Skeletal muscle tissue (tissue), 4 donors: ENCODE measurements around the gene DDX28. TPM values are rescaled to one million over a fixed set of nuclear protein-coding genes. Genes with fewer than 3 reads are reported as not detected.

Experiments used
- H3K27ac ChIP-seq: one replicate; pipeline ENCODE4 v1.7.0; 2013; ENCODE audit warnings: mild to moderate bottlenecking, low read depth, low read length, inconsistent platforms
- H3K27me3 ChIP-seq, 3 donors: one replicate each; pipeline ENCODE4 v1.7.0; 2013; ENCODE audit warnings: low read length in 3 of 3; ENCODE audit not compliant: control insufficient read depth in 3 of 3, insufficient read depth in 3 of 3
- H3K36me3 ChIP-seq, 3 donors: one replicate each; pipeline ENCODE4 v1.7.0; 2013; ENCODE audit warnings: low read length in 3 of 3; ENCODE audit not compliant: control insufficient read depth in 3 of 3, insufficient read depth in 3 of 3
- H3K4me1 ChIP-seq, 3 donors: one replicate each; pipeline ENCODE4 v1.7.0; 2013; ENCODE audit warnings: low read length in 3 of 3, mild to moderate bottlenecking in 3 of 3; ENCODE audit not compliant: control insufficient read depth in 3 of 3, insufficient read depth in 3 of 3
- H3K4me3 ChIP-seq, 3 donors: one replicate each; pipeline ENCODE4 v1.7.0; 2013; ENCODE audit warnings: low read length in 3 of 3
- H3K9ac ChIP-seq, 3 donors: one replicate each; pipeline ENCODE4 v1.7.0; 2013; ENCODE audit warnings: low read length in 3 of 3, mild to moderate bottlenecking in 3 of 3, moderate library complexity in 2 of 3, low read depth in 1 of 3
- H3K9me3 ChIP-seq, 3 donors: one replicate each; pipeline ENCODE4 v1.7.0; 2013; ENCODE audit warnings: low read length in 3 of 3; ENCODE audit not compliant: control insufficient read depth in 3 of 3
- total RNA-seq: library from RNA; depleted of rRNA; stranded (reverse); fragments of >200 nt; gene quantifications from one replicate; pipeline ENCODE4 v1.2.3, GENCODE V29; 2014
- donor health status: Osteomylitis.

The DDX28 gene
- total RNA-seq = 14.1 TPM

- Histone ChIP-seq H3K27ac (peak within 1 kb of the TSS; percentile 86), H3K9ac (peak within 1 kb of the TSS; percentile 98 to 99 (median 99)), H3K4me1 (peaks cover 23 to 34% (median 30%) of the 10 kb centered on the region in 3 donors), H3K4me3 (peak within 1 kb of the TSS; percentile 98 to 100 (median 99)), H3K36me3 (peaks cover 12 to 16% (median 13%) of the 10 kb centered on the region in 3 donors), H3K27me3 (no peaks in the 10 kb centered on the region), H3K9me3 (no peaks in the 10 kb centered on the region)
These were observed at the start of gene DDX28, which contains the start of gene DUS2 for GRCh38 chr16:68022728-68023537. Gene DDX28, minus strand, starts transcription at chr16:68023232. Its CDS starts 30 bp downstream, at chr16:68023202. Gene DUS2, plus strand, starts transcription at chr16:68023284. Its CDS starts 14,740 bp downstream, at chr16:68038024.

- Histone ChIP-seq H3K4me1 (peaks cover 56 to 79% (median 63%) of the 10 kb centered on the region in 3 donors), H3K9me3 (no peaks in the 10 kb centered on the region), H3K9ac (peak overlapping the region; percentile 8 to 42 (median 40)), H3K36me3 (peaks cover 16 to 21% (median 19%) of the 10 kb centered on the region in 3 donors), H3K4me3 (peak overlapping the region; percentile 31 to 45 (median 41)), H3K27ac (peak overlapping the region; percentile 78), H3K27me3 (no peaks in the 10 kb centered on the region)
These were observed 49.1 kb upstream of the DDX28 start for GRCh38 chr16:68072038-68072695.

- H3K27me3 ChIP-seq = no peaks in the 10 kb centered on the region
- peak overlapping the region; percentile 78 for H3K27ac ChIP-seq
- peaks cover 16 to 21% (median 19%) of the 10 kb centered on the region in 3 donors for H3K36me3 ChIP-seq
- H3K9ac ChIP-seq = no peak overlapping the region
- H3K4me3 ChIP-seq = no peak overlapping the region
- no peaks in the 10 kb centered on the region for H3K9me3 ChIP-seq
- peaks cover 57 to 79% (median 61%) of the 10 kb centered on the region in 3 donors for H3K4me1 ChIP-seq
These were observed 48.5 kb upstream of the DDX28 start for GRCh38 chr16:68071518-68071901.

GRCh38 chr16:68070806-68071517 is 47.9 kb upstream of the DDX28 start:
- no peaks in the 10 kb centered on the region for H3K9me3 ChIP-seq
- no peak overlapping the region for H3K9ac ChIP-seq
- peaks cover 15 to 21% (median 16%) of the 10 kb centered on the region in 3 donors for H3K36me3 ChIP-seq
- peaks cover 60 to 79% (median 63%) of the 10 kb centered on the region in 3 donors for H3K4me1 ChIP-seq
- peak overlapping the region; percentile 77 for H3K27ac ChIP-seq
- no peak overlapping the region for H3K4me3 ChIP-seq
- H3K27me3 ChIP-seq = no peaks in the 10 kb centered on the region

- H3K9ac ChIP-seq = peak overlapping the region in 1 of 3 donors; percentile 64
- peak overlapping the region; percentile 77 for H3K27ac ChIP-seq
- no peaks in the 10 kb centered on the region for H3K9me3 ChIP-seq
- no peaks in the 10 kb centered on the region for H3K27me3 ChIP-seq
- peaks cover 60 to 79% (median 65%) of the 10 kb centered on the region in 3 donors for H3K4me1 ChIP-seq
- H3K36me3 ChIP-seq = peaks cover 12 to 21% (median 14%) of the 10 kb centered on the region in 3 donors
- H3K4me3 ChIP-seq = peak overlapping the region in 2 of 3 donors; percentile 52 to 56
These were observed 47.3 kb upstream of the DDX28 start for GRCh38 chr16:68070249-68070730.

GRCh38 chr16:68069511-68070248 is 46.6 kb upstream of the DDX28 start:
- H3K27ac ChIP-seq = peak overlapping the region; percentile 77
- no peaks in the 10 kb centered on the region for H3K9me3 ChIP-seq
- H3K9ac ChIP-seq = peak overlapping the region; percentile 36 to 74 (median 54)
- no peaks in the 10 kb centered on the region for H3K27me3 ChIP-seq
- H3K4me1 ChIP-seq = peaks cover 61 to 79% (median 68%) of the 10 kb centered on the region in 3 donors
- H3K4me3 ChIP-seq = peak overlapping the region; percentile 52 to 58 (median 56)
- peaks cover 9 to 21% (median 12%) of the 10 kb centered on the region in 3 donors for H3K36me3 ChIP-seq

GRCh38 chr16:68068926-68069325 is 45.9 kb upstream of the DDX28 start:
- no peaks in the 10 kb centered on the region for H3K27me3 ChIP-seq
- H3K9me3 ChIP-seq = no peaks in the 10 kb centered on the region
- H3K27ac ChIP-seq = peak overlapping the region; percentile 77
- H3K4me3 ChIP-seq = peak overlapping the region in 2 of 3 donors; percentile 28 to 58
- H3K9ac ChIP-seq = peak overlapping the region in 1 of 3 donors; percentile 74
- peaks cover 66 to 79% (median 73%) of the 10 kb centered on the region in 3 donors for H3K4me1 ChIP-seq
- H3K36me3 ChIP-seq = peaks cover 5 to 17% (median 6%) of the 10 kb centered on the region in 3 donors

- H3K4me3 ChIP-seq = no peak overlapping the region
- H3K4me1 ChIP-seq = peaks cover 55 to 65% (median 62%) of the 10 kb centered on the region in 3 donors
- no peaks in the 10 kb centered on the region for H3K27me3 ChIP-seq
- H3K36me3 ChIP-seq = peaks cover 3 to 9% (median 7%) of the 10 kb centered on the region in 3 donors
- H3K9me3 ChIP-seq = no peaks in the 10 kb centered on the region
- no peak overlapping the region for H3K9ac ChIP-seq
- H3K27ac ChIP-seq = peak overlapping the region; percentile 85
These were observed 43.7 kb upstream of the DDX28 start for GRCh38 chr16:68066763-68067162.
